ENCODE measurements around the gene PLCB2. TPM values are rescaled to one million over a fixed set of nuclear protein-coding genes. Genes with fewer than 3 reads are reported as not detected.

The PLCB2 gene
- polyA plus RNA-seq, 1 donor (not counting 4 experiments of a cell fraction or from before 2014, with no cell fraction given) = 0.73 TPM

- H3K9me3 ChIP-seq (ENCODE audit: control insufficient read depth, low read depth, low read length) = no peaks in the 10 kb centered on the region
- dilution Hi-C loops (cut with MboI; ENCODE audit: extremely low pct_ligation_motif_present, low sequenced_read_pairs) = no loop called here
- H3K9me1 ChIP-seq (ENCODE audit: control insufficient read depth, extremely low read depth, insufficient read depth, low read length) = no peaks in the 10 kb centered on the region
- no peaks in the 10 kb centered on the region for H3K36me3 ChIP-seq (ENCODE audit: control insufficient read depth in 2 of 2, extremely low read depth in 1 of 2, insufficient read depth in 2 of 2, low read length in 2 of 2)
- FAIRE-seq = no peak
- TF ChIP-seq CTCF (optimal IDR thresholded peaks at IDR 0.05 in 1 of 3, IDR thresholded peaks at IDR 0.05 in 1 of 3, conservative IDR thresholded peaks at IDR 0.05 in 1 of 3; ENCODE audit: extremely low read depth in 1 of 3, insufficient read depth in 2 of 3, low read length in 3 of 3) = no peak
- no peak for TF ChIP-seq EZH2 (IDR thresholded peaks at IDR 0.05; ENCODE audit: low read length)
- no peak overlapping the region for H3K4me3 ChIP-seq (ENCODE audit: control insufficient read depth in 2 of 3, extremely low read depth in 1 of 3, insufficient read depth in 2 of 3, low read depth in 1 of 3, low read length in 3 of 3)
- no peak overlapping the region for H3K4me2 ChIP-seq (ENCODE audit: control insufficient read depth, extremely low read depth, insufficient read depth, low read depth, low read length)
- H4K20me1 ChIP-seq (ENCODE audit: control insufficient read depth, extremely low read depth, insufficient read depth, low read length) = no peaks in the 10 kb centered on the region
- no peaks in the 10 kb centered on the region for H3K27me3 ChIP-seq (ENCODE audit: control insufficient read depth, extremely low read depth, insufficient read depth, low read length)
- no peak overlapping the region for H3K9ac ChIP-seq (ENCODE audit: control insufficient read depth, extremely low read depth, insufficient read depth, low read length)
- DNase-seq (ENCODE audit: low read depth, low spot score) = no peak
- no peaks in the 10 kb centered on the region for H3K79me2 ChIP-seq (ENCODE audit: control insufficient read depth, insufficient read depth, low read length)
- H2AFZ ChIP-seq (ENCODE audit: control insufficient read depth, low read length) = no peak overlapping the region
- peaks cover 6% of the 10 kb centered on the region for H3K4me1 ChIP-seq (ENCODE audit: control insufficient read depth, extremely low read depth, insufficient read depth, low read length)
- no peak overlapping the region for H3K27ac ChIP-seq (ENCODE audit: control insufficient read depth, insufficient read depth, low read length)
Measured at GRCh38 chr15:40349163-40349562, 41.4 kb upstream of the PLCB2 start.

- Histone ChIP-seq H3K4me1 (ENCODE audit: control insufficient read depth, extremely low read depth, insufficient read depth, low read length) (peaks cover 13% of the 10 kb centered on the region), H3K9ac (ENCODE audit: control insufficient read depth, extremely low read depth, insufficient read depth, low read length) (no peak overlapping the region), H3K9me1 (ENCODE audit: control insufficient read depth, extremely low read depth, insufficient read depth, low read length) (no peaks in the 10 kb centered on the region), H2AFZ (ENCODE audit: control insufficient read depth, low read length) (no peak overlapping the region), H3K36me3 (ENCODE audit: control insufficient read depth in 2 of 2, extremely low read depth in 1 of 2, insufficient read depth in 2 of 2, low read length in 2 of 2) (no peaks in the 10 kb centered on the region), H3K4me2 (ENCODE audit: control insufficient read depth, extremely low read depth, insufficient read depth, low read depth, low read length) (no peak overlapping the region), H4K20me1 (ENCODE audit: control insufficient read depth, extremely low read depth, insufficient read depth, low read length) (no peaks in the 10 kb centered on the region), H3K27me3 (ENCODE audit: control insufficient read depth, extremely low read depth, insufficient read depth, low read length) (no peaks in the 10 kb centered on the region), H3K9me3 (ENCODE audit: control insufficient read depth, low read depth, low read length) (no peaks in the 10 kb centered on the region), H3K79me2 (ENCODE audit: control insufficient read depth, insufficient read depth, low read length) (no peaks in the 10 kb centered on the region), H3K4me3 (ENCODE audit: control insufficient read depth in 2 of 3, extremely low read depth in 1 of 3, insufficient read depth in 2 of 3, low read depth in 1 of 3, low read length in 3 of 3) (no peak overlapping the region), H3K27ac (ENCODE audit: control insufficient read depth, insufficient read depth, low read length) (no peak overlapping the region)
- FAIRE-seq (no peak), DNase-seq (ENCODE audit: low read depth, low spot score) (no peak)
- no peak for TF ChIP-seq CTCF (optimal IDR thresholded peaks at IDR 0.05 in 1 of 3, IDR thresholded peaks at IDR 0.05 in 1 of 3, conservative IDR thresholded peaks at IDR 0.05 in 1 of 3; ENCODE audit: extremely low read depth in 1 of 3, insufficient read depth in 2 of 3, low read length in 3 of 3)
- TF ChIP-seq EZH2 (IDR thresholded peaks at IDR 0.05; ENCODE audit: low read length) = no peak
- dilution Hi-C loops (cut with MboI; ENCODE audit: extremely low pct_ligation_motif_present, low sequenced_read_pairs) = no loop called here
Measured at GRCh38 chr15:40348474-40348870, 40.7 kb upstream of the PLCB2 start.

Data from keratinocyte (primary cell).